GM12873 (cell line): ENCODE results near the gene HTR6.

ENCODE experiments used
- TF ChIP-seq, protein P1 (sequence below): IDR thresholded peaks from 2 replicates; pipeline ENCODE4 v1.5.1; 2012; ENCODE audit warnings: low read depth, mild to moderate bottlenecking, moderate library complexity, low read length, control low read depth; ENCODE audit not compliant: insufficient read depth; ENCODE audit errors: missing control alignments

The HTR6 gene

GRCh38 chr1:19717467-19717866 lies 52.8 kb downstream of the HTR6 start:
- TF ChIP-seq, protein P1, sequence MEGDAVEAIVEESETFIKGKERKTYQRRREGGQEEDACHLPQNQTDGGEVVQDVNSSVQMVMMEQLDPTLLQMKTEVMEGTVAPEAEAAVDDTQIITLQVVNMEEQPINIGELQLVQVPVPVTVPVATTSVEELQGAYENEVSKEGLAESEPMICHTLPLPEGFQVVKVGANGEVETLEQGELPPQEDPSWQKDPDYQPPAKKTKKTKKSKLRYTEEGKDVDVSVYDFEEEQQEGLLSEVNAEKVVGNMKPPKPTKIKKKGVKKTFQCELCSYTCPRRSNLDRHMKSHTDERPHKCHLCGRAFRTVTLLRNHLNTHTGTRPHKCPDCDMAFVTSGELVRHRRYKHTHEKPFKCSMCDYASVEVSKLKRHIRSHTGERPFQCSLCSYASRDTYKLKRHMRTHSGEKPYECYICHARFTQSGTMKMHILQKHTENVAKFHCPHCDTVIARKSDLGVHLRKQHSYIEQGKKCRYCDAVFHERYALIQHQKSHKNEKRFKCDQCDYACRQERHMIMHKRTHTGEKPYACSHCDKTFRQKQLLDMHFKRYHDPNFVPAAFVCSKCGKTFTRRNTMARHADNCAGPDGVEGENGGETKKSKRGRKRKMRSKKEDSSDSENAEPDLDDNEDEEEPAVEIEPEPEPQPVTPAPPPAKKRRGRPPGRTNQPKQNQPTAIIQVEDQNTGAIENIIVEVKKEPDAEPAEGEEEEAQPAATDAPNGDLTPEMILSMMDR, result no peak

DNA sequence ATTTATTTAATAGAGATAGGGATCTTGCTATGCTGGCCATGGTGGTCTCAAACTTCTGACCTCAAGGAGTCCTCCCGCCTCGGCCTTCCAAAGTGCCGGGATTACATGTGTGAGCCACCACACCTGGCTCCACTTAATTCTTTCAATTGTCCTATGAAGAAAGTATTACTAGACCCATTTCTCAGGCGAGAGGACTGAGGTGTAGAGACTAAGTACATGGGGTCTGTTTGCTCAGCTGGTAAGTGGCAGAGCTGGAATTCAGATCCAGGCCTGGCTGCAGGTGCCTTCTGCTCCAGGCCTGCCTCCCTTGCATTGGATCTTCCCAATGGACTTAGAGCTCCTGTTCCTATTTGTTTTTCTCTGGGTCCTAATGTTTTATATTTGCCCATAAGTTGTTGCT lies 55.5 kb downstream of the HTR6 start:
- TF ChIP-seq, protein P1, result no peak

DNA sequence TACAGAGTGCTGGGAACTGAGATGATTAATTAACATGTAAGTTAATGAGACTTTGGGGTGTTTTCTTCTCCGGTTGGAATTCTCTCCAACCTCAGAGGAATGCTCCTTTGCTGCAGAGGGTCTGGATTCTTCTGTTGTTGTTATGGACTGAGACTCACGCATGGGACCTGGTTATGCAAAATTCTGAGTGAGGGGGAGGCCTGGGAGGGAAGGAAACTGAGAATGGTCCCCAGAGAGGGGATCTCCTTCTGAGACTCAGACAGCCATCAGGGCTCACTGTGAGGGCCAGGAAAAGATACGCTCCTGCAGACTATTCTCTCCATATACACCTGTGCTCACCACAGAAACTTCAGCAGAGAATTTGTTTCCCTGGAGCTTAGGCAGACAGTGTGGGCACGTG lies 56.3 kb downstream of the HTR6 start:
- TF ChIP-seq, protein P1, result no peak

DNA sequence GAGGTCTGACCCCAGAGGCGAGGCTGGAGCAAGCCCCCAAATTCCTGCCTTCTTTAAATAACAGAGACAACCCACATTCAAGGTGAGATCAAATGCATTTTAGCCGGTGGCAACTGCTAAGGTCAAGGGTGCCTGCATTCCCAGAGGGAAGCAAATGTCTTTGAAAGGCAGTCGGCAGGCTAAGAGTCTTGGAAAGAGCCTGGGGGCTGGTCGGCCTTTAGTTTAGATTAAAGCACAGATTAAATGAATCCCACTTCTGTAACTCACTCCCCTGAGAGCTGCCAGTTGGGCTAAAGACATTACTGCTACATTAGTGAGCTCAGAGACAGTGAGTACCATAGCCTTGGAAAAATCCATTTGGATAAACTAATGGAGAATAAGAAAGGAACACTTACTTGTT lies 59.2 kb downstream of the HTR6 start:
- TF ChIP-seq, protein P1, result no peak

DNA sequence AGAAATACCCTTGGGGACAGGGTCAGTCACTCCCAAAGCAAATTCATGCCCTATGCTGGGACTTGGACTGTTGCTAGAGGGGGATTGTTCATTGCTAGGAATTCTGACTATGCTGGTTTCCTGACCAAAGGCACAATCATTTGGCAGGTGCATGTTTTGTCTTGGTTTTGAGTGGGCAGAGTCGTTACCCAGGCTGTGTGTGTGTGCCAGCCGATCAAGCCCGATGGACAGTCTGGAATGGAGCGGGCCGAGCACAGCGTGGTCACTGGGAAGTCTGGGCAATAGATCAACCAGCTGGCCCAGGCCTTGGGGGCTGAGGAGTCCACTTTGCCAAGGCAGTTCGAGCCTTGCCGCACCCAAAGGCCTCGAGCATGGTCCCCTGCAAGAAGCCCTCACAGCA lies 60.9 kb downstream of the HTR6 start:
- TF ChIP-seq, protein P1, result no peak

DNA sequence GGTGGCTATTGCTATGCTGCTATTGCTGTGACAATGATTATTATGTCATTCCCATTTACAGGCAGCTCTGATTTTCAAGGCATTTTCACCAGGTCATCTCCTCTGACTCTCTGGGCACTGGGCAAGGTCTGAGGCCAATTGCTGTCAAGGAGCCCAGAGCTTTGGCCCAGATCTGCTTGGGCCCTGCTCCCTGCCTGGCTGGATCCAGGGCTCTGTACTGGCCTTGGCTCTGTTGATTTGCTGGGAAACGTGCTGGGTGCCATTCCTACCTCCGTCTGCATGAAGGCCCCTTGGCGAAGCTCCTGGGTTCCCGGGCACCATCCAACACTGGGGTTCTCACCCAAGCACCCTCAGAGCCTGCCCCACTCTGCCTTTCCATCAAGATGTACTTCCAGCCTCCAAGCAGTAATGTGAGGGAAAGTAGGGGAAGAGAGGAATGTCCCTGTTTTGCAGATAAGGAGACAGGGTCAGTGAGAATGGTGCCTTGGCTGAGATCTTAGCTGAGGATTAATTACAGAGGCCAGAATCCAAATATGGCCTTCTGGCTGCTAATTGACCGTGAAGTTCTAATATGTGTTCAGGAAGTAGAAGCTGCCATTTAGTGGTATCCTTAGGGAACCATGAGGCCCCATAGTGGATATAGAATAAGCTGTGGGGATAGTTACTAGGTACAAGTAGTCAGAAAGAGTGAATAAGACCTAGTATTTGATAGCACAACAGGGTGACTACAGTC lies 63.9 kb downstream of the HTR6 start:
- TF ChIP-seq, protein P1, result no peak

DNA sequence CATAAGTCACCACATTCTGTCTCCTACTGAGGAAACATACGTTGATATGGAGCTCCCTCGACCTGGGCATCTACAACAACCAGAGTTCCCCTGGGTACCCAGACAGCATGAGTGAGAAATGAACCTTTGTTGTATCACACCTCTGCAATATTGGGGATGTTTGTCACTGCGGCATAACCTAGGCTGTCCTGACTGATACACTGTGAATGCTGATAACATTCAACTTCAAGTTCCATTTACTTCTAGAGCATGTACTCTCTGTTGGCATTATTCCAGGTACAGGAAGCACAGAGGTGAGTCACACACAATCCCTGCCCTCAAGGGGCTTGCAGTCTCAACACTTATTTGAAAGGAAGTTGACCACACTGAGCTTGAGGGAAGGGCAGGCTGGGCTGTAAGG lies 65.6 kb downstream of the HTR6 start:
- TF ChIP-seq, protein P1, result no peak
